HG03064 (cell line): ENCODE measurements around the gene PLXNB2.
"Not testable (repeated sequence)": the region's sequence is repeated elsewhere in the genome, so short reads cannot be mapped to it uniquely, and the experiment has no call there.

ENCODE experiments used
- ATAC-seq: cut with Tn5 transposase; IDR thresholded peaks from one replicate; pipeline ENCODE4 v1.9.1; 2021; ENCODE audit warnings: low read depth; ENCODE audit not compliant: unreplicated experiment

The PLXNB2 gene

DNA sequence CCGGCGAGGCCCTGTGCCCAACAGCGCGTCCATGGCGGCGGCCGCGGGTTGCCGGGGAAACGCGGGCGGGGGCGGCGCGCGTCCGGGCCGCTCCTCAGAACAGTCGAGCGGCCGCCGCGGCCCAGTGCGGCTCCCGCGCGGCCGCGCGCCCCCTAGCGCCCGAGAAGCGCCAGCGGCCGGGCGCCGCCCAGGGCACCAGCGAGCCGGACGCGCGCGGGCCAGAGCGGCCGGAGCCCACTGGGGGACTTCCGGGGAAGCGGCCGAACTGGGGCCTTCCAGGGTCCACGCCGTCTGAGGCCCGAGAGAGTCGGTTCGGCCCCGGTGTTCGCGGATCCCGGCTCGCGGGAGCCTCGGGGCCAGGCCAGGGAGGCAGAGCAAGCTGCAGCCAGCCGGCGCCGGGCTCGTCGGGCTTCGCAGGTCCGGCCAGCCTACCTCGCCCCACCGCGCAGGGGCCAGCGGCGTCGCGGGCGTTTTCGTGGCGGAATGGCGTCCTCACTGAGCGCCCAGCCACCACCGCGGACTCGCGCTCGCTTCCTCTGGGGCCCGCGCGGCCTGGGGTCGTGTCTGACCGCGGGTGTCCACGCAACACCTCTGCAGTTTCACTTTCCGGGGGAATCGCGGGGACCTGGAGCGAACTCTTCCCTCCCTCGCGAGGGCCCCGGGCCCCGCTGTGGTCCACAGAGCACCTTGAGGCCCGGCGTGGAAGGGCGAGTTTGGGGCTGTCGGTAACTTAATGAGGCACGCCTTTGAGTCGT lies 19.7 kb upstream of the PLXNB2 start, which contains the start of gene DENND6B:
TSS of gene DENND6B (minus strand) at position 57 of the 755 bp plus-strand sequence. CDS start at position 33, 24 bp downstream.
- no peak for ATAC-seq

DNA sequence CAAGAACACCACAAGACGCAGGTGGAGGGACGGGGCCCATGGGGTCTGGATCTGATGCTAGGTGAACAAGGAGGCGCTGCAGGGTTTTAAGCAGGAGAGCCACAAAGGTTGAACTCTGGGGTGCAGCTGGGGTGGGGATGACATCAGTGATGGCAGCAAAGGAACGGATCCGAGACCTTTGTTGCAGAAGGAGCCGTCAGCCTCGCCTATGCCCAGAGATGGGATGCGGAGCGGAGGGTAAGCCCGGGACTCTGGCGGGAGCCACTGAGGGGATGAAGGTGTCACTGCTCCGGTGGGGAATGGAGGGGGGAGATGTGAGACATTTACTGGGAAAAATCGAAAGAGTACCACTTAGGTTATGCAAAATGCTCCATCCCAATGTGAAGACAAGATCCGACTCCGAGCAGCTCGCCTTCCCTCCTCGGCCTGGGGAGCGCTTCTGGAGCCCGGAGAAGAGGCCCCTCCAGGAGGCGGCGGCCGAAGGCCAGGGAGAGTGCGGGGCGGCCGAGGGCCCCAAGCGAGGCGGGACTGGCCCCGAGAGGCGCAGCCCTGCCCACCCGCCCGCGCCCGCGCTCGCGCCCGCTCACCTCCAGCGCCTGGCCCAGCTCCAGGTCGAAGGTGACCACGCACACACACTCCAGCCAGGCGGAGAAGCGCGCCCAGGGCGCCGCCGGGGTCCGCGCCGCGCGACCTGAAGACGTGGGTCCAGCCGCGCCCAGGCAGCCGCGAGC lies 18.9 kb upstream of the PLXNB2 start:
- ATAC-seq = no peak

DNA sequence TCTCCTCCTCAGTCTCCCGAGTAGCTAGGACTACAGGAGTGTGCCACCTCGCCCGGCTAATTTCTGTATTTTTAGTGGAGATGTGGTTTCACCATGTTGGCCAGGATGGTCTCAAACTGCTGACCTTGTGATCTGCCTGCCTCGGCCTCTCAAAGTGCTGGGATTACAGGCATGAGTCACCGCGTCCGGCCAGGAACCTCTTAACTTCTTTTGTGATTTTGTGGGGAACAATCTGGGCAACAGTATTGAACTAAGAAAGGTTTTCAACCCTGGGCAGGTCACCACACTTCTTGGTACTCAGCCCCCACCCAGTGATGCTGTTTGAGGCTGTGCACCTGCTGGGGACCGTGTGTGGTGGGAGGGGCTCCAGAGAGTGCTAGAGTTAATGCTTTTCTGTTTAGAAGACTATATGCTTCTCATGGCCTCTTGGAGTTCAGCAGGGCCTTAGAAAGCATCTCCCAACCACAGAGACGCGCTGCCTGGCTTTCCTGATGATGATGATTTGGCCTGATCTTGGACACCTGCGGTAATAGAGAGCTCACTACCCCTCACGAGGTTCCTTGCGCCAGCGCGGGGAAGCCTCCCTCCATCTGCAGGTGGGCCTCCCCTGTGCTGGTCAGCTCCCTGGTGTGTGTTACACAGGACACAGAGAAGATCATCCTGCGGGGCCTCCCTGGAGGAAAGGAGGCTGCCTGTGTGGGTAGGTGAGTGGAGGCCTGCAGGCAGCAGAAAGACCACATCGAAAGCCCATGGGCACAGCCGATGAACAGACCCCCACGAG lies 18.2 kb upstream of the PLXNB2 start:
- ATAC-seq = no peak

DNA sequence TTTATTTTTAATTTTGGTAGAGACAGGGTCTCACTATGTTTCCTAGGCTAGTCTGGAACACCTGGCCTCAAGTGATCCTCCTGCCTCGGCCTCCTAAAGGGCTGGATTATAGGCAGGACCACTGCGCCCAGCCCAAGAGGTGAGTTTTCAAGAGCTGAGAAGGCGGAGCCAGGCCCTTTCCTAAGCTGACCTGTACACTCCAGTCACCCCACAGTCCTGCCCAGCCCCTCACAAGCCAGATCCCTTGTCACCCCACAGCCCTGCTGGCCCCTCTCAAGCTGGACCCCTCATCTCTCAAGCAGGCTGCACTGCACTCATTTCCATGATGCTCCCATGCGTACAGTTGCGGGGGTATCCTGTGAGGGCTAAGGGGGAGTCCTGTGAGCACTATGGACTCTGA lies 16.5 kb upstream of the PLXNB2 start:
- no peak for ATAC-seq

DNA sequence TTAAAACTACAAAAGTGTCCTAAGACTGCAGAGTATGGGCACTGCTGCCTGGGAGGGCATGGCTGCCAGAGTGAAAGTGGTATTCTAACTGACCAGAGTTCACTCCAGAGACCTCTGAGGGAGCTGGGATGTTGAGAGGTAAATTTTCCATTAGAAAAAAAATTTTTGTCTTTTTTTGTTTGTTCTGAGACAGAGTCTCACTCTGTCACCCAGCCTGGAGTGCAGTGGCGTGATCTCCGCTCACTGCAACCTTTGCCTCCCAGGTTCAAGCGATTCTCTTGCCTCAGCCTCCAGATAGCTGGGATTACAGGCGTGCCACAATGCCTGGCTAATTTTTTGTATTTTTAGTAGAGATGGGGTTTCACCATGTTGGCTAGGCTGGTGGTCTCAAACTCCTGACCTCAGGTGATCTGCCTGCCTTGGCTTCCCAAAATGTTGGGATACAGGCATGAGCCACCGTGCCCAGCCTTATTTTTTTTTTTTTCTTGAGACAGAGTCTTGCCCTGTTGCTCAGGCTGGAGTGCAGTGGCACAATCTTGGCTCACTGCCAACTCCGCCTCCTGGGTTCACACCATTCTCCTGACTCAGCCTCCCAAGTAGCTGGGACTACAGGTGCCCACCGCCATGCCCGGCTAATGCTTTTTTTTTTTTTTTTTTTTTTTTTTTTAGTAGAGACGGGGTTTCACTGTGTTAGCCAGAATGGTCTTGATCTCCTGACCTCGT lies 15.1 kb upstream of the PLXNB2 start:
- ATAC-seq = not testable (repeated sequence)

GRCh38 chr22:50320671-50321325 lies 13.4 kb upstream of the PLXNB2 start:
- no peak for ATAC-seq

DNA sequence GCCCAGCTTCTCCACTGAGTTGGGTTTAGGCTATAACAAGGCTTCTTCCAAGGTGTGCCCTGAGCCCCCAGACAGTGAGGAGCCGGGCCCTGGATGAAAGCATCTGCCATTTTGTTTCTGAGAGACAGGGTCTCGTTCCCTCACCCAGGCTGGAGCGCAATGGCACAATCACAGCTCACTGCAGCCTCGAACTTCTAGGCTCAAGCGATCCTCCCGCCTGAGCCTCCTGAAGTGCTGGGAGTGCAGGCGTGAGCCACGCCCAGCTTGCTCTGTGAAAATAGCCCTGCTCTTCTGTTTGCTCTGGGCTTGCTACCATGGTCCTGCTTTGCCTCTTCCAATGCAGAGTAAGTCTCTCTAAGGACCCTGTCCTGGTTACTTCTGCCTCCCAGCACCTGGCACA lies 12.7 kb upstream of the PLXNB2 start:
- ATAC-seq = no peak

DNA sequence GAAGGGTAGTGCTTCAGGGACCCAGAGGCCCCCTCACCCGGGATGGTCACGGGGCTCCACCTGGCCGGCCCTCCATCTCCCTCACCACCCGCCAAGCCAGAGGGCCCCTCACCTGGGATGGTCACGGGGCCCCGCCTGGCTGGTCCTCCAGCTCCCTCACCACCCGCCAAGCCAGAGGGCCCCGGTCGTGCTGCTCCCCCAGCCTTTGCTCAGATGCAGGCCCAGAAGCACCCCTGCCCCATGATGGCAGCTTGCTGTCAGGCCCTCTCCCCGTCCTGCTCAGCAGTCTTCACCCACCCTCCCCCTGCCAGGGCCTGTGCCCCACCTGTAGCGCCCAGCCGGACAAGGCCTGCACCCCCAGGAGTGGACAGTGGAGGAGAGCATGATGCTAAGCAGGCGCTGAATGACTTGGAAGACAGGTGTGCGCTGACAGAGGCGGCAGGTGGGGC lies 12.1 kb upstream of the PLXNB2 start:
- no peak for ATAC-seq

- no peak for ATAC-seq
Observed at GRCh38 chr22:50318698-50319411, 11.4 kb upstream of the PLXNB2 start.

DNA sequence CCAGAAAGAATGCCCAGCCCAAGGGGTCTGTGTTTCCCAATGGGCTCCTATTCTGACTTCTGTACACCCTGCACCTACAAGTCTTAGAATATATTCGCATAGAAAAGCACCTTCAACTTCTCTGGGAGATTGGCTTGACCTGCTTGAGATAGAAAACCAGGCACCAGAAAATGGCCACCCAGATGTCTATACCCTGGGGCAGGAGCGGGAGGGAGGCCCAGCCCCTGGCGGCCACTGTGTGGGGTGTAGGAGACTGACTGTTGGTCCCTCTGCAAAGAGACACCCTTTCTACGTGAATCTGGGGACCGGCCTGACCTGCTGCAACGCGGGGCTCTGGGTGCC lies 10.9 kb upstream of the PLXNB2 start:
- no peak for ATAC-seq

- no peak for ATAC-seq
Observed at GRCh38 chr22:50317674-50318073, 10.2 kb upstream of the PLXNB2 start.

- no peak for ATAC-seq
Observed at GRCh38 chr22:50317178-50317577, 9.7 kb upstream of the PLXNB2 start.

DNA sequence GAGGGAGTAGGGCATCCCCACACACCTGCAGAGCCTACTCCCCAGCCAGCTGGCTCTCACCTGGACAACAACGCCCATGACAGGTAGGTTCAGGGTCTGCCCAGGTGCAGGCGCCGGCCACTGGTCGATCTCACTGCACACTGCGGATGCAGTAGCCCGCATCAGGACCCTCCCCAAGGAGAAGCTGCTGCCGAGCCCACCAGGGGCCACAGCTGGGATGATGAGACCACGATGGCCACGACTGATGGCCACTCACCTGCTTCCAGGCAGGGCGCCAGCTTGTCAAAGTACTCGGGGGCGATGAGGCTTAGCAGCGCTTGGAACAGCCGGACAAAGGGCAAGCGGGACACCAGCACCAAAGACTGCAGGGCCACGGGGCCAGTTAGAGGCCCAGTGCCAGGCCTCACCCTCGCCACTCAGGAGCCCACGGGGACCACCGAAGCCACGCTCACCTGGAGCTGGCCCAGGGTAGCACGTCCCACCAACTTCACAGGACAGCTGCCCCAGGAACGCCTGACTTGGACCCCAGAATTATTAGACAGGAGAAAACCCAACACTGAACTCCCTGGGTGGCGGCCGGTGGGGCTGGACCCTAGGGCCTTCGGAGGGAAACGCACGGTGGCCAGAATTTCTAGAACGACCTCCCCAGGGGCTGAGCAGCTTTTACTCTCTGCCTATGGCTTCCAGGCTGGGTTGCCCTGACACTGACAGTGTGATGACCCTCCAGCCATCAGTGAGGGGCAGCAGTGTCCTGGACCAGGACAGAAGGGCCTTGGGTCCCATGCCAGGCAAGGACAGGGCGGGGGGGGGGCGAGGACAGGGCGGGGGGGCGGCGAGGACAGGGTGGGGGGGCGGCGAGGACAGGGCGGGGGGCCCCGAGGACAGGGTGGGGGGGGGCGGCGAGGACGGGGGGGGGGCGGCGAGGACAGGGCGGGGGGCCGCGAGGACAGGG lies 8.9 kb upstream of the PLXNB2 start:
- no peak for ATAC-seq

DNA sequence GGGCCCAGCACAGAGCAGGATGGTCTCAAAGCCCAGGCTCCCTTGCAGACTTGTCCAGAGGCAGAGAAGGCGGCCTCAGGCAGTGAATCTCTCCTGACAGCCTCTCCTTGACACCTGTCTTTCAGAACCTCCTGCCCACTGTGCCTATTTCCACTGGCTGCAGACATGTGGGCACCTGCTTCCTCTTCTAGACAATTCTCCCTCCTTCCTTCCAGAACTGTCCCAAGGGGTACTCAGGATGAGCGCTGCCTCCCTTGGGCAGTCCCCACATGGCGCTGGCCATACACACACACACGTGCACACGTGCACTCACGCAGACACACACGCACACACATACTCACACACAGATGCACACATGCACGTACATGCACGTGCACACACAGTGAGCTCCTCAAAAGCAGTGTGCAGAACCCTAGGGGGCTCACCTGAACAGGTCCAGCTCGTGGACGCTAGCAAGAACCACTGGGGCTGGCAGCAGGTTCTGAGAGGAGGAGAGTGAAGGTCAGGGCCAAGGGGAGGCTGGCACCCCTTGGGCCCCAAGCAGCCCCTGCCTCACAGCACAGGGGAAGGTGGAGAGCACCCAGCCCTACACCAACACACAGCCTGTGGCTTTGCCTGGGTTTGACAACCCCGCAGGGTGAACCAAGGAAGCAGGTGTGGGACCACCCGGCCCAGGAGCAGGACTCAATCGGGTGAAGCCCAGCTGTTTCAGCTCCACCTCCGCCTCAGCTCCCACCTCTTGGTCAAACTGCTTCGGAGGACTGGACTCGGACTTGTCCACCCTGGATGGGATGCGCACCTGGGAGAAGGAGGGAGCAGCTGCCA lies 8.1 kb upstream of the PLXNB2 start:
- no peak for ATAC-seq

GRCh38 chr22:50314455-50315288 lies 7.2 kb upstream of the PLXNB2 start:
- ATAC-seq = peak; percentile 59

- ATAC-seq = peak; percentile 3
Observed at GRCh38 chr22:50314081-50314454, 6.6 kb upstream of the PLXNB2 start.

- ATAC-seq = no peak
Observed at GRCh38 chr22:50313600-50313999, 6.2 kb upstream of the PLXNB2 start.
